Suppressor macrophage (primary cell): ENCODE results near the gene ZNF483.
"Not testable (repeated sequence)": the region's sequence is repeated elsewhere in the genome, so short reads cannot be mapped to it uniquely, and the experiment has no call there.

Experiments
- DNase-seq, 4 experiments: peaks; one replicate each; pipeline ENCODE4 v3.0.0-alpha.2; 2020 to 2022
- total RNA-seq, 17 experiments: gene quantifications; one replicate each; lab custom pipeline; 2026; ENCODE audit warnings: mixed read lengths in 6 of 17, inconsistent platforms in 3 of 17; lab: John Stamatoyannopoulos, UW

The ZNF483 gene
- 0 to 6.6 (median 0.14) reads per million in 17 experiments for total RNA-seq

GRCh38 chr9:111525056-111525977, at the start of gene ZNF483:
TSS of gene ZNF483 (plus strand) at chr9:111525179. CDS start at chr9:111527396, 2,217 bp downstream.
- DNase-seq = peak; percentile 63 to 74 (median 68)

GRCh38 chr9:111475195-111475594, 49.8 kb upstream of the ZNF483 start:
- DNase-seq = no peak

- no peak for DNase-seq
Measured at GRCh38 chr9:111477677-111478076, 47.3 kb upstream of the ZNF483 start.

- peak in 1 of 4 experiments; percentile 7 for DNase-seq
Measured at GRCh38 chr9:111481885-111482636, 42.9 kb upstream of the ZNF483 start.

- DNase-seq = peak; percentile 67 to 88 (median 76)
Measured at GRCh38 chr9:111482694-111483438, 42.1 kb upstream of the ZNF483 start.

GRCh38 chr9:111483439-111483857, 41.5 kb upstream of the ZNF483 start:
- peak in 2 of 4 experiments; percentile 68 to 78 for DNase-seq

- DNase-seq = peak; percentile 77 to 90 (median 86)
Measured at GRCh38 chr9:111483858-111484571, 41.0 kb upstream of the ZNF483 start, which contains the start of gene ECPAS. TSS of gene ECPAS (minus strand) at chr9:111484383. CDS start at chr9:111472918, 11,465 bp downstream.

- peak in 2 of 4 experiments; percentile 45 to 46 for DNase-seq
Measured at GRCh38 chr9:111484572-111484894, 40.4 kb upstream of the ZNF483 start.

GRCh38 chr9:111497196-111497595, 27.8 kb upstream of the ZNF483 start:
- not testable (repeated sequence) for DNase-seq

GRCh38 chr9:111501005-111501562, 23.9 kb upstream of the ZNF483 start:
- no peak for DNase-seq

- no peak for DNase-seq
Measured at GRCh38 chr9:111501648-111502047, 23.3 kb upstream of the ZNF483 start.

- DNase-seq = no peak
Measured at GRCh38 chr9:111502506-111502905, 22.5 kb upstream of the ZNF483 start.

GRCh38 chr9:111511581-111511980, 13.4 kb upstream of the ZNF483 start:
- DNase-seq = not testable (repeated sequence)

GRCh38 chr9:111514967-111515366, 10.0 kb upstream of the ZNF483 start:
- no peak for DNase-seq

GRCh38 chr9:111516061-111516465, 8.9 kb upstream of the ZNF483 start:
- DNase-seq = no peak

GRCh38 chr9:111524731-111525055, 286 bp upstream of the ZNF483 start:
- no peak for DNase-seq

GRCh38 chr9:111527347-111527746, 2.4 kb downstream of the ZNF483 start:
- DNase-seq = no peak

GRCh38 chr9:111529787-111530186, 4.8 kb downstream of the ZNF483 start:
- DNase-seq = no peak

- DNase-seq = no peak
Measured at GRCh38 chr9:111531716-111532115, 6.7 kb downstream of the ZNF483 start.

- no peak for DNase-seq
Measured at GRCh38 chr9:111533099-111533790, 8.3 kb downstream of the ZNF483 start.
